ENCODE results near the gene CD164. TPM values are rescaled to one million over a fixed set of nuclear protein-coding genes. Genes with fewer than 3 reads are reported as not detected.
"Not testable (repeated sequence)": the region's sequence is repeated elsewhere in the genome, so short reads cannot be mapped to it uniquely, and the experiment has no call there.

The CD164 gene
- total and polyA plus RNA-seq, 9 donors = 129 to 215 (median 173) TPM

DNA sequence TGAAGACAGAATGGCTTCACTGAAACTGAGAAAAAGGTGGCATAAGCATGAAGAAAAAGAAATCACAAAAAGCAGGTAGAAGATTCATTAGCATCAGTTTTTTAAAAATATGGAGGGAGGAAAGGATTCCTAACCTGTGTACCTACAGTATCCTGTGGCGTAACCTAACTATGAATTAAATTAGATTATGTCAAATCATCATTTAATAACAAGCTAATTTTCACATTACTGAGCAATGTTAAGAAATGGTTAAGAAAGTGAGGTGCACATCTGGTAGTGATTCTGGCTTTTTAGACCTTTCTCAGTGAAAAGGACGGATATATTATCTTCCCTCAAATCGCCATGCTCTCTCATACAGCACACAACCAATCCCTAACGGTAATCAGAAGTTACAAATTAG lies 12.5 kb downstream of the CD164 start:
- H3K4me3 ChIP-seq = no peak overlapping the region
- H3K36me3 ChIP-seq = no peaks in the 10 kb centered on the region
- 68 to 78% (median 69%) methylated on average over 4 of the region's 4 CpGs for WGBS, 3 donors

DNA sequence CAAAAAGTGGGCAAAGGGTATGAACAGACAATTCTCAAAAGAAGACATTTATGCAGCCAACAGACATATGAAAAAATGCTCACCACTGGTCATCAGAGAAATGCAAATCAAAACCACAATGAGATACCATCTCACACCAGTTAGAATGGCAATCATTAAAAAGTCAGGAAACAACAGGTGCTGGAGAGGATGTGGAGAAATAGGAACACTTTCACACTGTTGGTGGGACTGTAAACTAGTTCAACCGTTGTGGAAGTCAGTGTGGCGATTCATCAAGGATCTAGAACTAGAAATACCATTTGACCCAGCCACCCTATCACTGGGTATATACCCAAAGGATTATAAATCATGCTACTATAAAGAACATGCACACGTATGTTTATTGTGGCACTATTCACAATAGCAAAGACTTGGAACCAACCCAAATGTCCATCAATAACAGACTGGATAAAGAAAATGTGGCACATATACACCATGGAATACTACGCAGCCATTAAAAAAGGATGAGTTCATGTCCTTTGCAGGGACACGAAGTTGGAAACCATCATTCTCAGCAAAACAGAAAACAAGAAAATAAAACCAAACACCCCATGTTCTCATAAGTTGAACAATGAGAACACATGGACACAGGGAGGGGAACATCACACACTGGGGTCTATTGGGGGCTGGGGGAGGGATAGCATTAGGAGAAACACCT lies 17.7 kb downstream of the CD164 start:
- DNase-seq; H3K4me3 ChIP-seq; H3K4me1 ChIP-seq (ENCODE audit: insufficient read depth); H3K36me3 ChIP-seq; H3K27me3 ChIP-seq; intact Hi-C loops (cut with DNase I); H3K27ac ChIP-seq; H3K9me3 ChIP-seq: not testable (repeated sequence)
- 96 to 97% (median 96%) methylated on average over 5 of the region's 5 CpGs for WGBS, 3 donors

More for the DNA sequence above, 12.5 kb downstream of the CD164 start:
- Histone ChIP-seq H3K27ac (no peak overlapping the region), H3K4me1 (ENCODE audit: insufficient read depth) (peaks cover 3% of the 10 kb centered on the region), H3K27me3 (no peaks in the 10 kb centered on the region), H3K9me3 (no peaks in the 10 kb centered on the region)
- DNase-seq = no peak
- intact Hi-C loops (cut with DNase I) = no loop called here
- TF ChIP-seq EP300 (IDR thresholded peaks at IDR 0.05) (no peak), POLR2A (IDR thresholded peaks at IDR 0.05) (no peak)
- TF ChIP-seq, protein P1, sequence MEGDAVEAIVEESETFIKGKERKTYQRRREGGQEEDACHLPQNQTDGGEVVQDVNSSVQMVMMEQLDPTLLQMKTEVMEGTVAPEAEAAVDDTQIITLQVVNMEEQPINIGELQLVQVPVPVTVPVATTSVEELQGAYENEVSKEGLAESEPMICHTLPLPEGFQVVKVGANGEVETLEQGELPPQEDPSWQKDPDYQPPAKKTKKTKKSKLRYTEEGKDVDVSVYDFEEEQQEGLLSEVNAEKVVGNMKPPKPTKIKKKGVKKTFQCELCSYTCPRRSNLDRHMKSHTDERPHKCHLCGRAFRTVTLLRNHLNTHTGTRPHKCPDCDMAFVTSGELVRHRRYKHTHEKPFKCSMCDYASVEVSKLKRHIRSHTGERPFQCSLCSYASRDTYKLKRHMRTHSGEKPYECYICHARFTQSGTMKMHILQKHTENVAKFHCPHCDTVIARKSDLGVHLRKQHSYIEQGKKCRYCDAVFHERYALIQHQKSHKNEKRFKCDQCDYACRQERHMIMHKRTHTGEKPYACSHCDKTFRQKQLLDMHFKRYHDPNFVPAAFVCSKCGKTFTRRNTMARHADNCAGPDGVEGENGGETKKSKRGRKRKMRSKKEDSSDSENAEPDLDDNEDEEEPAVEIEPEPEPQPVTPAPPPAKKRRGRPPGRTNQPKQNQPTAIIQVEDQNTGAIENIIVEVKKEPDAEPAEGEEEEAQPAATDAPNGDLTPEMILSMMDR (IDR thresholded peaks at IDR 0.05) = no peak

DNA sequence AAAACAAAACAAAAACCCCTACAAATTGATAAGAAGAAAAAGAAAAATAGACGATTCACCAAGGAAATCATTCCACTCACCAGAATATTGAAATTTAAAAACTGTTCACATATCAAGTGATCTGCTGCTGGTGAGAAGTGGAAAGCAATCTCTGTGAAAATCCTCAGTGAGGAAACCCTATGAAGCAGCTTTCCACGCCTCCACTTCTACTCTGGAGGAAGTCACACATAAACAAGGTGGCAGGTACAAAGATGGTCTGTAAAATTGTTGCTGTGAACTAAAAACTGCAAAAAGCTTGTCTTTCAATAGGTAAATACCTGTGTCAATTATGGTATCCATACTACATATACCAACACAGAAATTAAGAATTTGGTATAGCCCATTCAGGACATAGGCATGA lies 18.5 kb downstream of the CD164 start:
- H3K27ac ChIP-seq = no peak overlapping the region
- no peaks in the 10 kb centered on the region for H3K27me3 ChIP-seq
- 78 to 91% (median 78%) methylated on average over 2 of the region's 2 CpGs for WGBS, 3 donors
- intact Hi-C loops (cut with DNase I) = no loop called here
- TF ChIP-seq POLR2A (IDR thresholded peaks at IDR 0.05) = no peak
- TF ChIP-seq, protein P1 (IDR thresholded peaks at IDR 0.05) = no peak
- TF ChIP-seq EP300 (IDR thresholded peaks at IDR 0.05) = no peak
- DNase-seq = no peak
- H3K9me3 ChIP-seq = no peaks in the 10 kb centered on the region
- H3K36me3 ChIP-seq = no peaks in the 10 kb centered on the region
- H3K4me1 ChIP-seq (ENCODE audit: insufficient read depth) = no peaks in the 10 kb centered on the region
- H3K4me3 ChIP-seq = no peak overlapping the region

DNA sequence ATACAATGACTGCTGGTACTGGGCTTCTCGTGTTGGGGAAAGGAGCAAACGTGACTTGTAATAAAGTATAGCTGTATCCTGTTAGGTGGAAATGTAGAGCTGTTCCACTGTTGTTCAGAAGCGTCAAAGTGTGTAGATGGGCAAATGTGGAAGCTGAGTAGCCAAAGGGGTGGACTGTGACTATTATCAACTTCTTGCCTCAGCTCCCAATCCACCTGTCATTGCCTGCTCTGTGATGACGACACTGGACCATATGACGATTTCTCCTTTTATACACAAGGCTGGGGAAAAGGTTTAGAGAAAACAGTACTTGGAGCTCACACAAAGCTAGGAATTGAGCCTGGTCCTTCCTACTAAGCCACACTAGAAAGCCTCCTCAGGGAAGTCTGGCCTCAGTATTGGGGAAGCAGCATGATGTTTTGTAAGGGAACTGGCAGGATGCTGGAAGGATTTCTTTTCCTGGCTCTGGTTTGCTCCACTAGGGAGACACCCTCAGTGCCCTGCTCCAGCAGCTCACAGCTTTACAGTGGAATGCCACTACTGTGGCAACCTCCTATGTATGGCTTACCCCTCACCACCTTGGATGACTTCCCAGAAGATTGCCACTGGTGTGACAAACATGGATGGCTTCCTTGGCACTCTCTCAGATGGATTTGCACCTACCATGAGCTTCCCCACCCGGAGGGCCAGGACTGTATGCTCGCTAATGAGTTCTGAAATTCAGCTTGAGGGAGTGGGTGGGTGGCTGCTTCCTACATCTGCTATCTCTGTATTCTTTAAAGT lies 20.0 kb downstream of the CD164 start:
- Histone ChIP-seq H3K27ac (no peak overlapping the region), H3K4me1 (ENCODE audit: insufficient read depth) (no peaks in the 10 kb centered on the region), H3K9me3 (no peaks in the 10 kb centered on the region), H3K36me3 (no peaks in the 10 kb centered on the region), H3K27me3 (no peaks in the 10 kb centered on the region), H3K4me3 (no peak overlapping the region)
- intact Hi-C loops (cut with DNase I) = no loop called here
- no peak for DNase-seq
- WGBS, 3 donors = 95 to 97% (median 96%) methylated on average over 7 of the region's 7 CpGs
- no peak for TF ChIP-seq POLR2A (IDR thresholded peaks at IDR 0.05)

DNA sequence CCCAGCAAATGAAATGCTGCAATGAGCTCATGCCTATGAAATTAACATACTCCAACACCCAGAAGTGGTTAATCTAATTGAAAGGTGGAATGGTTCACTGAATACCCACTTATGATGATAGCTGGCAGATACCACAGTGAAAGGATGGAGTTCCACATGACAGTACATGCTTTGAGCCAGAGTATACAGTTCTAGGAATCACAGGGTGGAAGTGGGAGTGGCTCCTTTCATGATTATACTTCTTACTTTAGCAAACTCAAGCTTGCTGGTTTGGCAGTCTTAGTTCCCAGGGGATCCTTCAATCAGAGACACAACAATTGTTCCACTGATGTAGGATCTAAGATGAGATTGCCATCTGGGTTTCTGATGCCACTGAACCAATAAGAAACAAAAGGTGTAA lies 21.5 kb downstream of the CD164 start:
- Histone ChIP-seq H3K36me3 (no peaks in the 10 kb centered on the region), H3K4me3 (no peak overlapping the region), H3K27ac (no peak overlapping the region), H3K4me1 (ENCODE audit: insufficient read depth) (no peaks in the 10 kb centered on the region), H3K27me3 (no peaks in the 10 kb centered on the region), H3K9me3 (no peaks in the 10 kb centered on the region)
- DNase-seq = no peak
- intact Hi-C loops (cut with DNase I) = no loop called here
- TF ChIP-seq, protein P1 (IDR thresholded peaks at IDR 0.05) = no peak
- TF ChIP-seq POLR2A (IDR thresholded peaks at IDR 0.05) = no peak
- no peak for TF ChIP-seq EP300 (IDR thresholded peaks at IDR 0.05)
